HG03432 (cell line): ENCODE data around the gene LAP3.
"Not testable (repeated sequence)": the region's sequence is repeated elsewhere in the genome, so short reads cannot be mapped to it uniquely, and the experiment has no call there.

Experiments
- ATAC-seq: cut with Tn5 transposase; IDR thresholded peaks from one replicate; pipeline ENCODE4 v1.9.1; 2021; ENCODE audit warnings: mild to moderate bottlenecking, moderate library complexity; ENCODE audit not compliant: unreplicated experiment

LAP3 gene

DNA sequence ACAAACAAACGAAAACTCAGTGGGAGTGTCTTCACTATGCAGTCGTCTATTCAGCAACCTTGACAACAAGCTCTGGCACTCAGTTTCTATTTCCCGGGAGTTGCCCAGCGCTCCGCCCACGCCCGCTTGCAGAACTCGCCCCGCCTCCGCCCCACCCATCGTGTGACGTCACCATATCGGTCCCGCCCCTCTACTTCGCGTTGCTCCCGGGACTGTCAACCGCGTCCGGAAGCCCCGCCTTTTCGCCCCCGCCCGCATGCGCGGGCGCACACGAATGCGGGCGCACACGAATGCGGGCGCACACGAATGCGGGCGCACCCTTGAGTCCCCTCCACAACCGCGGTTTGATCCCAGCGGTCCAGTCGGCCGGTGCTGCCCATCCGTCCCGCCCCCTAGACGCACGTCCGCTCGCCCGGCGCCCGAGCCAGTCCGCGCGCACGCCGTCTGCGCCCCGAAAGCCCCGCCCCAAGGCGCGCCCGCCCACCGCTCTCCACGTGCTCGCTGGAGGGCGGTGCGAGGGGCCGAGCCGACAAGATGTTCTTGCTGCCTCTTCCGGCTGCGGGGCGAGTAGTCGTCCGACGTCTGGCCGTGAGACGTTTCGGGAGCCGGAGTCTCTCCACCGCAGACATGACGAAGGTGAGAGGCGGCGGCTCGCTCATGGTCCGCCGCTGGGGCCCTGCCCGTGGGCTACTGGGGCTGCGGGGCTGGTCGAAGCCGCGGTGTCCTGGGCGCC is at the start of gene LAP3:
LAP3 (plus strand) TSS at position 267 of the 733 bp plus-strand sequence; CDS start at position 535, 268 bp downstream.
- ATAC-seq, result peak; percentile 91

DNA sequence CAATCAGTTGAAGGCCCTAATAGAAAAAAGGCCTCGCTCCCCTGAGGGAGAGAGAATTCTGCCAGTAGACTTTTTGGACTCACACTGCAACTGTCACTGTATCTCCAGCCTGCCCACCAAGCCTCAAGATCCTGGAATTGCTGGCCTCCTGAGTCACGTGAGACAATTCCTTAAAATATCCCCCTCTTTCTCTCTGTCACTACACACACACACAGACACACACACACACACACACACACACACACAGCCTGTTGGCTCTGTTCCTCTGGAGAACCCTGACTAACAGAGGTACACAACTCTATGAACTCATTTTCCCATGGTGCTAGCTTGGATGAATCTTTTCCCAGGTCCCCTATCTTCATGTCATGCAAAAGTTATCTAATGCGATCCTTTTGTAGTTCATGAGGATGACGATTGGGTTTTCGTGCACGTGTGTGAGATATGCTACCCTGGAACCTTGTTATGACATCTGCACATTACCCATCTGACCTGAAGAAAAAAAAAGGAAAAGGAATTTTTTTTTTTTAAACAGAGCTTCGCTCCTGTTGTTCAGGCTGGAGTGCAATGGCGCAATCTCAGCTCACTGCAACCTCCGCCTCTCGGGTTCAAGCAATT is 48.3 kb upstream of the LAP3 start:
- ATAC-seq, result no peak

DNA sequence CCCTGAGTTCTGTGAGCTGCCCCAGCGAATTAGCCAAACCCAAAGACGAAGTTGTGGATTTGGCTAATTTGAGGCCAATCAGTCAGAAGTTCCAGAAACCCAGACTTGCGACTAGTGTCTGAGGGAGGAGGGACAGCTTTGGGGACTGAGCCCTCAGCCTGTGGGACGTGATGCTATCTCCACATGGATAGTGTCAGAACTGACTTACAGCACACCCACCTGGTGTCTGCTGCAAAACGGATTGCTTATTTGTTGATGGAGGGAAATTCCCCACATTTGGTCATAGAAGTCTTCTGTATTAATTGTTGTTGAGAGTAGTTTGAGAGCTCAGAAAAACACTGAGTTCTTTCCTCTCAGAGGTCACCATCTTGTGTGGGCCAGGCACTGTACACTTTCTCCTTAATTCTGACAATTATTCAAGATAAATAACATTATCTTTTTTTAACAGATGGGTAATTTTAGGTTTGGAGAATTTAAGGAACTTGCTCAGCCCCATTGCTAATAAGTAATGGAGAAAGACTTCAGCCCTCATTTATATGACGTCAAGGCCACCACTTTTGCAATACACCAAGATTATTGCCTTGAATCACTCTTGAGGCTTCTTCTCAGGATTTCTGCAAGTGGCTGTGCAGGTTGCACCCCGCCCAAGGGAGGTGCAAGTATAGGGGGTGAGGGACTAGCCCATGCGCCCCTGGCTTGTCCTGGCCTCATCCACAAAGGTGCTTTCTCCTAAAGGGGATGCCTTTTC is 45.3 kb upstream of the LAP3 start:
- ATAC-seq, result no peak

DNA sequence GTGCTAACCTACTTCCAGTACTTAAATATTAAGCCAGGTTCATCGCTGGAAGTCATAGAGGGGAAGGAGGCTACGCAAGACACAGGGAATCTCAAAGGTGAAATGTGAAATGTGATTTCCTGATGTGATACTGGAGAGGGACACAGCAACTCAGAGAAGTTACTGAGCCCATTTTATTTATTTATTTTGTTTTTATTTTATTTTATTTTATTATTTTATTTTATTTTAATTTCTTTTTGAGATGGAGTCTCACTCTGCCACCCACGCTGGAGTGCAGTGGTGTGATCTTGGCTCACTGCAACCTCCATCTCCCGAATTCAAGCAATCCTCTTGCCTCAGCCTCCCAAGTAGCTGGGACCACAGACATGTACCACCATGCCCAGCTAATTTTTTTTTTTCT is 42.3 kb upstream of the LAP3 start:
- no peak for ATAC-seq

DNA sequence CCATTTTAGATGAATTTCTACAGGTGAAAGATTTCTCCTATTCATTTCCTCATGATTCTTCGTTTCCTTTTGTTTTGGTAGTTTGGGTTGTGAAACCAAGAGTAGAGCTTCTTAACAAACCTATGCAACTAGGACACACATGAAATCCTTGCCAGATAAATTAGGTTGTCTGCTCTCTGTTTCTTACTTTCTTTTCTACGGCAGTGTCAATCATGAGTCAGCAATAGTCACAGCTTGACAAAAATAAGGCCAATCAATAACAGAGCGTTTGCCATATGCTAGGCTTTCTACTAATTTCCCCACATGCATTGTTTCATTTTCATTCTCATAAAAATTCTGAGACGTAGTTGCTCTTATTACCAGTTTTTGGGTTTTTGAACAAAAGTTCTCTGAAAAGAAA is 41.8 kb upstream of the LAP3 start:
- ATAC-seq, result no peak

DNA sequence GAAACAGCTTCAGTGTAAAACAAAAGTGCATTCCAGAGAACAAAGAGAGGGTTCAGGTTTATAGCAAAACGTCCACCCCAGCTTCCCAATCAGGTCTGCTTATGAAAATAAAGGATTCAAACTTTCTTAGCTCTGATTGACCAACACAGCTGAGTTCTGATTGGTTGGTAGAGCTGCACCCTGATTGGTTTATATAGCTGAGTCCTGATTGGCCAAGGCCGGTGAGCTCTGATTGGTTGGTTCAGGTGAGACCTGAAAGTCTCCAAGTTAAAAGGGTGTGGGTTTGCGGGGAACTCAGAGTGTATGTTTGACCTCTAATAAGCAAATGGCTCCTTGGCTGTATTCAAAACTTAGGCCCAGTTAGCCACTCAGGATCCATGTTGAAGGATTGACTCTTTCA is 41.1 kb upstream of the LAP3 start:
- ATAC-seq, result no peak

DNA sequence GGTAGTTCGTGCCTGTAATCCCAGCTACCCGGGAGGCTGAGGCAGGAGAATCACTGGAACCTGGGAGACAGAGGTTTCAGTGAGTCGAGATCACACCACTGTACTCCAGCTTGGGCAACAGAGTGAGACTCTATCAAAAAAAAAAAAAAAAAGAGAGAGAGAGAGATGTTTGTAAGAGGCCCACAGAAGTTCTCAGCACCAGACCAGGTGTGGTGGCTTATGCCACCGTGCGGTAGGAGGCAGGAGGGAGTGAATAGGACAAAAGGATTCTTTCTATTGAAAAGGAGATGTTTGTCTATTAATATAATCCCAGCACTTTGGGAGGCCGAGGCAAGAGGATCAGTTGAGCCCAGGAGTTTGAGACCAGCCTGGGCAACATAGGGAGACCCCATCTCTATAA is 39.9 kb upstream of the LAP3 start:
- not testable (repeated sequence) for ATAC-seq

DNA sequence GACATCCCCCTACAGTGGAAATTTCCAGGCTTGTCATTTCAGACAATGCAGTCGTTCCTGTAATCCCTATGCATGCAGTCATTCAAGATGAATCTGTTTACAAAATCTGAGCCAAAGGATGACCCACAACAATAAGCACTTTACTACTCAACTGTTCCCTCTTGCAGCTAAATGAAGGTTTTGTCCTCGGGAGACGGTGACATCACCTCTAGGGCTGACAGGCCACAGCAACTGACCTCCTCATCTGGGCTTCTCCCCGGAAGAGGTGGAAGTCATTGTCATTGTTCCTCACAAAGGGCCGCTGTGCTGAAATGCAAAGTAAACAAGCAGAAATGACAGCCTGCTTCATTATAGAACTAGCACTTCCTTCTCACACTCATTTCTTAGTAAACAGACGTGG is 32.8 kb upstream of the LAP3 start:
- ATAC-seq, result no peak

DNA sequence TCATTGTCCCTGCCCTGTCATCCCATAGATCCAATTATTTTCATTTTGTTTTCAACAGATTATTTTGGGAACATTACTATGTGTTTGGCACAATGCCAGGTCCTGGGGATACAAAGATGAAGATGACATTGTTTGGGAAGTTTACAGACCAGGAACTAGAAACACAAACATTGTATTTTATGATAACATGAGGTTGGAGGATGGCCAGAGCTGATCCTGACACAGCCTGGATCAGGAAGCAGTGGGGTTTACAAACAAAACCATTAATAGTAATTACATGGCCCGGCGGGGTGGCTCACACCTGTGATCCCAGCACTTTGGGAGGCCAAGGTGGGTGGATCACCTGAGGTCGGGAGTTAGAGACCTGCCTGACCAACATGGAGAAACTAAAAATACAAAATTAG is 32.2 kb upstream of the LAP3 start:
- ATAC-seq, result no peak

DNA sequence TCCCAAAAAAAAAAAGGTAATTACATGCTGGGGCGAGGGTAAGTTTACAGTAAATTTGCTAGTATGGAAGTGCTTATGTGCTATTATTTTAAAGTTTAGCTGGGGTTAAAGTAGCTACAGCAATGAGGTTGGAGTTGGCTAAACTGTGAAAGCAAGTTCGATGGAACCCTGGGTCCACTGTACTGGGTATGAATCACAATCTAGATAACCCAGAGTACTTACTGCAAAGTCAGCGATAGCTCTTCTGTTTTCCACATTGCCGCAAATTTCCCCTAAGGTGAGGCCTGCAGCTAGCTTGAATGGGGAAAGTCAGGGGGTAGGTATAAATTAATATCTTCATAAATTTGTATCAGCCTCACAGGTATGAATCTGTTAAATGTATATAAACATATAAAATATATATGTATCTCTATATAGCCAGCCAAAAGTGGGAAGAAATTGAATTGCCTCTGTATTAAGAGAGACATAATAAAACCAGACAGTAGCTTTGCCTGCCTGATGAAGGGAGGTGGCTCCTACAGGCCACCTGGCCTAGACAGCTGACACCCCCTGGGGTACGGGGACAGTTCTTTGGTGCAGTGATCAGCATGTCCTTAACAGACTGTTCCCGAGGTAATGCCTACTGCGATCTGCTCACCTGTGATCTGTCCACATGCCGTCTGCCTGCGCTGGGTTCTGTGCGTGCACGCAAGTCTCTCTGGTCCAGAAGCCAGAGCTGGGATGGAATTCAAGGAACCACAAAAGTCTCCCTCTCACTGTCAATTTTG is 31.4 kb upstream of the LAP3 start:
- no peak for ATAC-seq

DNA sequence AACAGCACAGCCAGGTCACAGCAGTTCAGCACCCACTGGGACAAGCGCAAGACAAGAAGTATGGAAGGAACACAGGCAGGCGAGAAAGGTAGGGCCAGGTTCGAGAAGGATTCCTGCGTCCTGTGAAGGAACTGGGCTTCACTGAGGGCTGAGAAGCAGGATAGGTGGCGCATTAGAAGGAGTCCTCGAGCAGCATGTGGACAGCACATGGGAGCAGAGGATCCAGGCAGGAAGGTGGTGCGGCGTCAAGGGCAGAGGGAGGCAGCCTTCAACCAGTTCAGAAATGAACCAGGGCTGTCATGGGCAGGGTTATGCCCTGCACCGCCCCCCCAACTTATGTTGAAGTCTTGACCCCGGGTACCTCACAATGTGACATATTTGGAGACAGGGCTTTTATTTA is 30.8 kb upstream of the LAP3 start:
- ATAC-seq, result no peak

DNA sequence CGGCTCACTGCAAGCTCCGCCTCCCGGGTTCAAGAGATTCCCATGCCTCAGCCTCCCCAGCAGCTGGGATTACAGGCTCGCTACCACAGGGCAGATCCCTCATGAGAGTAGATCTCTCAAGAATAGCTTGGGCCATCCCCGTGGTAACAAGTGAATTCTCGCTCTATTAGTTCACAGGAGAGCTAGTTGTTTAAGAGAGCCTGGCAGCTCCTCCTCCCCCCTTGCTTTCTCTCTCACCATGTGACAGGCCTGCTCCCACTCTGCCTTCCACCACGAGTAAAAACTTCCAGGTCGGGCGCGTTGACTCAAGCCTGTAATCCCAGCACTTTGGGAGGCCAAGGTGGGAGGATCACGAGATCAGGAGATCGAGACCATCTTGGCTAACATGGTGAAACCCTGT is 30.3 kb upstream of the LAP3 start:
- ATAC-seq, result no peak

DNA sequence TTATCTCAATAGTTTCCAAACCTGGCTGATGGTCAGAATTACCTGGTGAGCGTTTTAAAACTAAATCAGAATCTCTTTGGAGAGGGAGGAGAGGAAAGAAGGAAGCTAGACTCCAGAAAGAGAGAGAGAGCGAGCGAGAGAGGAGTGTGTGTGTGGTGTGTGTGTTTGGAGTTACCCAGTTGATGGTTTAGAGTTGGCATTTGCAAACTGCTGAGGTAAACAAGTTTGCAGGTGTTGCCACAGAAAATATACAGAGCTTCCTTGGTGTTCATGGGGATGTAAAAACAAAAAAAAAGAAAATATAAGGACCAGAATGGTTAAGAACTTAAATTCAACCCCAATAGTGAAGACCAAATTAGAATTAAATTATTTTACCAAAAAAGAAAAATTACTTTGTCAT is 26.4 kb upstream of the LAP3 start:
- no peak for ATAC-seq

DNA sequence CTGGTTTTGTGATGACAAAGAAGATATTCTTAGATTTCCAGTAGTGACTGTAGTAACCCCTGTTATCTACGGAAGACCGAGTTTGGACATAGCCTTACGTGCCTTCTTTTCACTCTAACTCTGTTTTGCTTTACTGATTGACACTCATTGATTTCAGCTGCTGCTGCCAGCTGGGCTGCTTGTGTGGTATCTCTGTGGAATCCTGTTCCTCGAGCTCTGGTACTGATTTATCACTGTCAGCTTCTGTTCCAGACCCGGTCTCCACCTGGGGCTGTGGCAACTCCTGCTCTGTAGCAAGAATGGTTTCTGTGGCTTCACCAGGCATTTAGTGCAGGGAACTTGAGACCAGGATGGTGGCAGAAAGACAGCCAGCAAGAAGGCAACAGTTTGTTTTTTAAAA is 24.6 kb upstream of the LAP3 start:
- no peak for ATAC-seq

DNA sequence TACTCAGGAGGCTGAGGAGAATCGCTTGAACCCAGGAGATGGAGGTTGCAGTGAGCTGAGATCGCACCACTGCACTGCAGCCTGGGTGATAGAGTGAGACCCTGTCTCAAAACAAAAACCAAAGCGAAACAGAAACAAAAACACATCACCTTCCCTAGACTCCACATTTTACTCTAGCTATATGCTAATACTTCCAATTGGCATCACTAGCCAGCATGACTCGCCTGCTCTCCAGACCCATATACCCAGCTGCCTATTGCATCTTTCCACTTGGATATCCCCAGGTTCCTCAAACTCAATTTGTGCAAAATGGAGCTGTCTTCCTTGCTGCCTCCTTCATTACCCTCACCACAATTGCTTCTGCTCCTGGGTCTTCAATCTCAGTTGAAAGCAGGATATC is 22.4 kb upstream of the LAP3 start:
- no peak for ATAC-seq

DNA sequence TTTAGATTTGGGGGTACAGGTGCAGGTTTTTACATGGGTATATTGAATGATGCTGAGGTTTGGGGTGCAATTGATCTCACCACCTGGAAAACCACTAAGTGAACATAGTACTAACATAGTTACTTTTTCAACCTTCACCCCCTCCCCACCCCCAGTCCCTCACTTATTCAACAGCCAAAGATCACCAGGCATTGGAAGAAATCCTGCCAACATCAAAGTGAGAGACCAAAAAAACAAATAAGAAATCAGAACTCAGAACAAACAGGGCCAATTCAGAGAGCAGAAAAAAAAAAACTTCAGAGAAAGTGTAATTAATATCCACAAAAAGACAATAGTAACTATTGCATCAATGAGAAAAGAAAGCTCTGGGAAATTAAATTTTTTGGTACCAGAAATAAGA is 20.5 kb upstream of the LAP3 start:
- ATAC-seq, result no peak

DNA sequence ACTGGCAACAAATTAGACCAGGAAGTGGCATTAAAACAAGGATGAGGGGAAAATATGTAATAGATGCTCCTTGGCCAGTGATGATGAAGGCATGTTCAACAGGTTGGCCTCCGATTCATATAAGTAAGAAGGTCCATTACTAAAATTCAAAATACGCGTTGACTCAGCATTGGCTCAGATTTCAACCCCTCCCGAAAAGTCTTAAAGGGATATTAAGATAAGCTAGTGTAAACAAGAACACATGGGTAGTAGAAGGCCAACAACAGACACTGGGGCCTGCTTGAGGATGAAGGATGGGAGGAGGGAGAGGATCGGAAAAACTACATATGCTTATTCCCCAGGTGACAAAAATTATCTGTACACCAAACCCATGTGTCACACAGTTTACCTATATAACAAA is 19.1 kb upstream of the LAP3 start:
- no peak for ATAC-seq

DNA sequence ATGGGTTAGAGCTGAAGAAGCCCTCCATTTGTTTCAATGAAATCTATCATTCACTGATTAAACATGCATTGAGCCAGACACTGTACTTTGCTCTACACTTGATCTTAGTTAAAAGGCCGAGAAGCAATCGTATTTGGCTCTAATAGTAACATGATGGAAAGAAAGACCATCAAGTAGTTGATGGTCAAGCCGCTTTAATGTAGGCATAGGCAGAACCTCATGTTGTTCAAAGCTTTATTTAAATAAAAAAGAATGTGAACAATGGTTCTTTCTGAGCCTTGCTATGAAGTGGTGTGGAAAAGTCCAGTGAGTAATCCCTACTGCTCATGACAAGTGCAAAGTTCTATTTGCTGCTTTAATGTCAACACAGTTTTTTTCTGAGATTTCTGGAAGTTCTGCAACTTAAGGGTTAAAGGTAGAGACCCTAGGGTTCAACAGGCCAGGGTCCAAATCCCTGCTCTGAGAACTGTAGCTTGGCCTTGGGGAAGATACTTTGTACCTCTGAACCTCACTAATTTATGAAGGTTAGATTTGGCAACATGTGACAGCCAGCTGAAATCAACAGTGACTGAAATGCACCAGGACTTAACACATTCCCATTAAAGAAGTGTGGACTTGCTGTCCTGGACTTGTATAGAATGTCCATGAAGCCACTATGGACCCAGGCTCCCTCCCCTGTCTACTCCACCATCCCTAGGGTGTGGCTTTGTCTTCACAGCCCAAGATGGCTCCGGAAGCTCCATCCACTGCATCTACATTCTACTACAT is 17.9 kb upstream of the LAP3 start:
- no peak for ATAC-seq

DNA sequence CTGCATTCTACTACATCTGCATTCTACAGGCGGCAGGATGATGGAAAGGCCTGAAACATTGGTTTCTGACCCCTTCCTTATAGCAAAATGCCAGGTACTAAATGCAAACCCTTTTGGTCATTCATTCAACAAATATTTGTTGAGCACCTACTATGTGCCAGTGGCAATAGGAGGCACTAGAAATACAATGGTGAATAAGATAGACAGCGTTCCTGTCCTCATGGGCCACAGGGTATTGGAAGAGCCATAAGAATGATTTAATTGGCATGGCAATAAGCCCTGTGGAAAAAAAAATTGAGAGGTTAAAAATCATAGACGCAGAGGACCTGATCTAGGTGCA is 17.3 kb upstream of the LAP3 start:
- no peak for ATAC-seq

DNA sequence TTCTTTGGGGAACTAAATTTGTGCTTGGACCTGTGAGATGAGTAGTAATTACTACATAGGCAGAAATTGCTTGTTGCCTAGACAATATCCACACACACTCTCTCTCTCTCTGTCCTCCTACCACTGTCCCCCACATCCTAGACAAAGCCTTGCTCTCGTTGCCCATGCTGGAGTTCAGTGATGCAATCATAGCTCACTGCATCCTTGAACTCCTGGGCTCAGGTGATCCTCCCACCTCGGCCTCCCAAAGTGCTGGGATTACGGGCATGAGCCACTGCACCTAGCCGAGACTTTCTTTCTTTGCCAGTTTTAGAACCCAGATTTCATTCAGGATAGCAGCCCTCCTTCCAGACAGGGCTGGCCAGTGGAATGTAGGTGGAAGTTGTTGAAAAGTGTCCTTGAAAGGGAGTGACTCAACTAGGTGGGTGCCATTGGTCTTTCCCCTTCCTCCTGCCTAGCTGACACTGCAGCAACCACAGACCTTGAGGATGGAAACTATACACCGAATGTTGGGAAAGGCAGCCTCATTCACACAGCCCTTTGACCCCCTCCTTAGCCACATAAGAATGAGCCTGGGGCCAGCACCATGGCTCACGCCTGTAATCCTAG is 16.8 kb upstream of the LAP3 start:
- ATAC-seq, result no peak
